Endothelial cell (in vitro differentiated cells): ENCODE results near the gene MYOF. TPM values are rescaled to one million over a fixed set of nuclear protein-coding genes. Genes with fewer than 3 reads are reported as not detected.

Experiments used
- DNase-seq: peaks from one replicate; pipeline ENCODE4 v3.0.0; 2021; ENCODE audit warnings: low spot score
- H3K27ac Mint-ChIP-seq: one replicate; pipeline ENCODE4 v1.8.0; 2021; ENCODE audit warnings: mixed read lengths, inconsistent platforms; ENCODE audit not compliant: unreplicated experiment
- H3K27me3 Mint-ChIP-seq: one replicate; pipeline ENCODE4 v1.8.0; 2021; ENCODE audit warnings: mild to moderate bottlenecking, moderate library complexity, mixed read lengths, inconsistent platforms; ENCODE audit not compliant: unreplicated experiment
- H3K36me3 Mint-ChIP-seq: one replicate; pipeline ENCODE4 v1.8.0; 2021; ENCODE audit warnings: mild to moderate bottlenecking, low read depth, mixed read lengths, inconsistent platforms; ENCODE audit not compliant: unreplicated experiment
- H3K4me1 Mint-ChIP-seq: one replicate; pipeline ENCODE4 v1.8.0; 2021; ENCODE audit warnings: mild to moderate bottlenecking, mixed read lengths, inconsistent platforms; ENCODE audit not compliant: unreplicated experiment
- H3K4me3 Mint-ChIP-seq: one replicate; pipeline ENCODE4 v1.8.0; 2021; ENCODE audit warnings: mild to moderate bottlenecking, mixed read lengths, inconsistent platforms; ENCODE audit not compliant: unreplicated experiment
- H3K9me3 Mint-ChIP-seq: one replicate; pipeline ENCODE4 v1.8.0; 2021; ENCODE audit warnings: mixed read lengths, inconsistent platforms; ENCODE audit not compliant: unreplicated experiment
- total RNA-seq: library from RNA; stranded (reverse); fragmentation: NEBNext Ultra II Directional; extraction: Animal tissue kit (Norgen Biotek cat#: 25700); gene quantifications from one replicate; pipeline ENCODE4 v1.2.1, GENCODE V29; 2021; ENCODE audit not compliant: unreplicated experiment
- TF ChIP-seq, protein P1 (sequence below): fragments of 200-600 bp; sonication (generic); IDR thresholded peaks from one replicate; pipeline ENCODE4 v1.5.0; 2021; ENCODE audit warnings: antibody characterized with exemption; ENCODE audit not compliant: unreplicated experiment

Gene MYOF
- total RNA-seq, 1 donor from 2014 or later = 12.4 TPM

DNA sequence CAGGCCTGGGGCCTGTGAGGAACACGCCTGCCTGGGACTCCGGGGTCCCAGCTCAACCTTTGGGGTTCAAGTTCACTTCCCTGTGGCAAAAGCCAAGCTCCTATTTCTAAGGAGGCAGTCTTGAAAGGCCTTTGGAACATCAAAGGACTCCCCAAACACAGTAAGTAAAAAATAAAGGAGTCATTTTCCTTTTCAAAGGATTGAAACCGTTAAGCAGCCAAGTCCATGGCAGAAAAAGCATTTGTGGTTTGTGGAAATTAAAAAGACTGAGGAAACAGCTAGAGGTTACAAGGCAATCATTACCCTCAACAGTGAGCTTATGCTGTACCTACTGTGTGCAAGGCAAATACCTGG is 200.8 kb downstream of the MYOF start:
- Mint-ChIP-seq H3K27me3 (no peaks in the 10 kb centered on the region), H3K27ac (no peak overlapping the region)
- DNase-seq = no peak

DNA sequence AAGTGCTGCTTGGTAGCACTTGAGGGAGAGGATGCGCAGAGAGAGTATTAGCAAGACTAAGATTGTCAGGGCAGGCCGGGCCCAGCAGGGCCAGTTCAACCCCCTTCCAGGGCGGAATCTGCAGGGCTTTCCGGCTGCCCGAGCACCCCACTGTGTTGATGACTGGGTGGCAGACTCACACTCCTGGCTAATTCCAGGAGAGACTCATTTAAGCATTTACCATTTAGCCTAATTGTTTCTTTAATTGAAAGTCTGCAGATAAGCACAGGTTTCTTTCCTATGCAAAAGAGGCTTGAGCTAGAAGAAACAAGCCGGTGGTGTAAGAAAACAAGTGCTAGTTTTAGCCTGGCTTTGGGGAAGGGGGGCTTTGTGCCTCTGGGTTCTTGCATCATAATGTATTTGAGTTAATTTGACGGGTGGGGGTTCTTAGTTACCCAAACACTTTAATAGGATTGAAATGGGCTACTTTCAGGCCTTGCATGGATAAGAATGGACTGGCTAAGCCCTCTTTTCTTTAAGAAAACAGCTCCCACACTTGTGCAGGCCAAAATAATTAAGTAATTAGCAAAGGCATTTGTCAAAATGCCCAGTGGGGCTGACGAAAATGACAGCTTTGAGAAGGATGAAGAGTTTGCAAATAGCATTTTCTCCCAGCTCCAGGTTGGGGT is 201.3 kb downstream of the MYOF start:
- Mint-ChIP-seq H3K4me3 (no peak overlapping the region), H3K27me3 (no peaks in the 10 kb centered on the region), H3K4me1 (no peaks in the 10 kb centered on the region), H3K27ac (no peak overlapping the region), H3K36me3 (no peaks in the 10 kb centered on the region), H3K9me3 (no peaks in the 10 kb centered on the region)
- TF ChIP-seq, protein P1, sequence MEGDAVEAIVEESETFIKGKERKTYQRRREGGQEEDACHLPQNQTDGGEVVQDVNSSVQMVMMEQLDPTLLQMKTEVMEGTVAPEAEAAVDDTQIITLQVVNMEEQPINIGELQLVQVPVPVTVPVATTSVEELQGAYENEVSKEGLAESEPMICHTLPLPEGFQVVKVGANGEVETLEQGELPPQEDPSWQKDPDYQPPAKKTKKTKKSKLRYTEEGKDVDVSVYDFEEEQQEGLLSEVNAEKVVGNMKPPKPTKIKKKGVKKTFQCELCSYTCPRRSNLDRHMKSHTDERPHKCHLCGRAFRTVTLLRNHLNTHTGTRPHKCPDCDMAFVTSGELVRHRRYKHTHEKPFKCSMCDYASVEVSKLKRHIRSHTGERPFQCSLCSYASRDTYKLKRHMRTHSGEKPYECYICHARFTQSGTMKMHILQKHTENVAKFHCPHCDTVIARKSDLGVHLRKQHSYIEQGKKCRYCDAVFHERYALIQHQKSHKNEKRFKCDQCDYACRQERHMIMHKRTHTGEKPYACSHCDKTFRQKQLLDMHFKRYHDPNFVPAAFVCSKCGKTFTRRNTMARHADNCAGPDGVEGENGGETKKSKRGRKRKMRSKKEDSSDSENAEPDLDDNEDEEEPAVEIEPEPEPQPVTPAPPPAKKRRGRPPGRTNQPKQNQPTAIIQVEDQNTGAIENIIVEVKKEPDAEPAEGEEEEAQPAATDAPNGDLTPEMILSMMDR = no peak
- no peak for DNase-seq

More for the DNA sequence above, 200.8 kb downstream of the MYOF start:
- H3K9me3 Mint-ChIP-seq = no peaks in the 10 kb centered on the region
- H3K36me3 Mint-ChIP-seq = no peaks in the 10 kb centered on the region
- TF ChIP-seq, protein P1 = no peak
- H3K4me3 Mint-ChIP-seq = no peak overlapping the region
- H3K4me1 Mint-ChIP-seq = no peaks in the 10 kb centered on the region

DNA sequence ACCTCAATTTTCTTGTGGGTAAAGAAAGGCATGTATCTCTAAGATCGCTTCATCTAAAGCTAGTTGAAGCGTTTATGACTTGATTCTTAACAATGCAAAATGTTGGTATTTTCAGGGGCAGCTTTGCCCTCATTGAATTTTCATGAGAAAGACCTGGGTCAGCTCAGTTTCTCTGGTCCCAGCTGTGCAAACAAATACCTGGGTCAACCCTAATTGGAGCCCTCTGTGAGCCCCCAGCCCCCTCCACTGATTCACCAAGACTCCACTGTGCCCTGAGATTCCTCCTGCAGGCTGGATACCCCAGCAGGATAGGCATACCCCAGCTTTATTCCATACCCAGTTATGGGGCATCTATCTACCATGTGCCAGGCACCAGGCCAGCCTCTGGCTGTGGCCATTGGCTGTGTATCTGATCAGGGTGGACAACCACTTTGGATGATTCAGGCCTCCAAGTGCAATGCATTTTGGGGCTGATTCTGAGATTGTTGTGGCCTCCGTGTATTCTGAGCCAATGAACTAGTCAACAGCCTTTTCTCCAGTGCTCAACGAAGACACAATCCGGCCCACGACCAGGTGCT is 201.9 kb downstream of the MYOF start:
- Mint-ChIP-seq H3K4me1 (peaks cover 4% of the 10 kb centered on the region), H3K9me3 (no peaks in the 10 kb centered on the region), H3K27ac (no peak overlapping the region), H3K4me3 (no peak overlapping the region), H3K36me3 (no peaks in the 10 kb centered on the region), H3K27me3 (no peaks in the 10 kb centered on the region)
- no peak for DNase-seq
- TF ChIP-seq, protein P1 = no peak

- Mint-ChIP-seq H3K4me3 (no peak overlapping the region), H3K4me1 (peaks cover 12% of the 10 kb centered on the region), H3K27ac (no peak overlapping the region), H3K36me3 (no peaks in the 10 kb centered on the region), H3K27me3 (peaks cover 2% of the 10 kb centered on the region), H3K9me3 (no peaks in the 10 kb centered on the region)
- no peak for DNase-seq
- TF ChIP-seq, protein P1 = no peak
Measured at GRCh38 chr10:93277360-93277759, 204.8 kb downstream of the MYOF start.

- no peak for DNase-seq
- H3K27me3 Mint-ChIP-seq = peaks cover 2% of the 10 kb centered on the region
- H3K4me1 Mint-ChIP-seq = peaks cover 16% of the 10 kb centered on the region
- H3K36me3 Mint-ChIP-seq = peaks cover 2% of the 10 kb centered on the region
- no peaks in the 10 kb centered on the region for H3K9me3 Mint-ChIP-seq
- no peak overlapping the region for H3K4me3 Mint-ChIP-seq
- no peak overlapping the region for H3K27ac Mint-ChIP-seq
- TF ChIP-seq, protein P1 = no peak
Measured at GRCh38 chr10:93274419-93274818, 207.7 kb downstream of the MYOF start.
